ENCODE measurements around the gene TRAPPC1.

Gene TRAPPC1, protein sequence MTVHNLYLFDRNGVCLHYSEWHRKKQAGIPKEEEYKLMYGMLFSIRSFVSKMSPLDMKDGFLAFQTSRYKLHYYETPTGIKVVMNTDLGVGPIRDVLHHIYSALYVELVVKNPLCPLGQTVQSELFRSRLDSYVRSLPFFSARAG

GRCh38 chr17:7931709-7932482, at the start of gene TRAPPC1, which contains the start of gene CNTROB:
Gene TRAPPC1, minus strand, starts transcription at chr17:7931946. Its CDS starts 117 bp downstream, at chr17:7931829.
Gene CNTROB, plus strand, starts transcription at chr17:7932206. Its CDS starts 874 bp downstream, at chr17:7933080.
- no peaks in the 10 kb centered on the region for H3K27me3 ChIP-seq (ENCODE audit: control insufficient read depth, insufficient read depth, low read length)
- no peaks in the 10 kb centered on the region for H3K36me3 ChIP-seq (ENCODE audit: control insufficient read depth, insufficient read depth, low read length)
- peaks cover 19% of the 10 kb centered on the region for H3K4me1 ChIP-seq (ENCODE audit: control insufficient read depth, insufficient read depth, low read length)
- H3K9ac ChIP-seq (ENCODE audit: low read length), result peak within 1 kb of the TSS; percentile 87
- H3K4me3 ChIP-seq (ENCODE audit: low read length), result peak within 1 kb of the TSS; percentile 79
- no peaks in the 10 kb centered on the region for H3K9me3 ChIP-seq (ENCODE audit: control insufficient read depth, low read length)

DNA sequence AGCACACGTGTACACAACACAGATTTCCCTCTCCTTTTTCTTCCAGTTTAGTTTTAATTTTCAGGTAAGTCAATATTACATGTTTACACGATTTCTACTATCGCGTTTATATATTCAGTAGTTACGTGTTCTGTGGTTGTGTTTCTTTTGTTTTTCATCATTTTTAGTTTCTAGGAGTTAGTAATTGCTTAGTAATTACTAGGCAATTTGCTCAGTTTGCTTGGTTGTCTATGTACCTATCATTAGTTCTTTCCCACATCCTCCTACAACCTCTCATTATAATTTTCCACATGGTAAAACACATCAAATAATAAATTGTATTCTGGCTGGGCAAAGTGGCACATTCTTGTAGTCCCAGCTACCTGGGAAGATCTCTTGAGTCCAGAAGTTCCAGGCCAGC, 46.1 kb upstream of the TRAPPC1 start:
- Histone ChIP-seq H3K4me1 (ENCODE audit: control insufficient read depth, insufficient read depth, low read length) (no peaks in the 10 kb centered on the region), H3K36me3 (ENCODE audit: control insufficient read depth, insufficient read depth, low read length) (no peaks in the 10 kb centered on the region), H3K9me3 (ENCODE audit: control insufficient read depth, low read length) (no peaks in the 10 kb centered on the region), H3K27me3 (ENCODE audit: control insufficient read depth, insufficient read depth, low read length) (peaks cover 6% of the 10 kb centered on the region), H3K4me3 (ENCODE audit: low read length) (no peak overlapping the region), H3K9ac (ENCODE audit: low read length) (no peak overlapping the region)

DNA sequence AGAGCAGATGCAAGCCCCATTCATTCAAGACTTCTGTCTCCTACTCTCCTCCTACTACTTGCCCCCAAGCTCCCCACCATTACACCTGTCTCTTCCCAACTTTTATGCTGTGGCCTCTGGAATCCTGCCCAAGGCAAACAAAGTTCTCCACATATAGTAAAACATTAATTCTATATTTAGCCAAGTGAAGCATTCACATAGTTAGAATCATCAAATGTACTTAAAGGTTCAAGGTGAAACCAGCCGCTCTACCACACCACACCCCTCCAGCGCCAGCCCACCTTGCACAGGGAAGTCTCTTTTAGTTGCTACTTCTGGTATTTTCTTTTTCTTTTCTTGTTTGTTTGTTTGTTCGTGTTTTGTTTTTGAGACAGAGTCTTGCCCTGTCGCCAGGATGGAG, 45.3 kb upstream of the TRAPPC1 start:
- Histone ChIP-seq H3K36me3 (ENCODE audit: control insufficient read depth, insufficient read depth, low read length) (no peaks in the 10 kb centered on the region), H3K9me3 (ENCODE audit: control insufficient read depth, low read length) (no peaks in the 10 kb centered on the region), H3K9ac (ENCODE audit: low read length) (no peak overlapping the region), H3K4me1 (ENCODE audit: control insufficient read depth, insufficient read depth, low read length) (no peaks in the 10 kb centered on the region), H3K4me3 (ENCODE audit: low read length) (no peak overlapping the region), H3K27me3 (ENCODE audit: control insufficient read depth, insufficient read depth, low read length) (peaks cover 6% of the 10 kb centered on the region)

GRCh38 chr17:7974638-7975131, 42.9 kb upstream of the TRAPPC1 start:
- Histone ChIP-seq H3K9me3 (ENCODE audit: control insufficient read depth, low read length) (no peaks in the 10 kb centered on the region), H3K36me3 (ENCODE audit: control insufficient read depth, insufficient read depth, low read length) (no peaks in the 10 kb centered on the region), H3K9ac (ENCODE audit: low read length) (no peak overlapping the region), H3K4me3 (ENCODE audit: low read length) (no peak overlapping the region), H3K27me3 (ENCODE audit: control insufficient read depth, insufficient read depth, low read length) (no peaks in the 10 kb centered on the region), H3K4me1 (ENCODE audit: control insufficient read depth, insufficient read depth, low read length) (no peaks in the 10 kb centered on the region)

- no peaks in the 10 kb centered on the region for H3K27me3 ChIP-seq (ENCODE audit: control insufficient read depth, insufficient read depth, low read length)
- no peak overlapping the region for H3K4me3 ChIP-seq (ENCODE audit: low read length)
- H3K36me3 ChIP-seq (ENCODE audit: control insufficient read depth, insufficient read depth, low read length), result no peaks in the 10 kb centered on the region
- no peaks in the 10 kb centered on the region for H3K4me1 ChIP-seq (ENCODE audit: control insufficient read depth, insufficient read depth, low read length)
- H3K9me3 ChIP-seq (ENCODE audit: control insufficient read depth, low read length), result no peaks in the 10 kb centered on the region
- H3K9ac ChIP-seq (ENCODE audit: low read length), result no peak overlapping the region
Observed at GRCh38 chr17:7972131-7972785, 40.5 kb upstream of the TRAPPC1 start.

DNA sequence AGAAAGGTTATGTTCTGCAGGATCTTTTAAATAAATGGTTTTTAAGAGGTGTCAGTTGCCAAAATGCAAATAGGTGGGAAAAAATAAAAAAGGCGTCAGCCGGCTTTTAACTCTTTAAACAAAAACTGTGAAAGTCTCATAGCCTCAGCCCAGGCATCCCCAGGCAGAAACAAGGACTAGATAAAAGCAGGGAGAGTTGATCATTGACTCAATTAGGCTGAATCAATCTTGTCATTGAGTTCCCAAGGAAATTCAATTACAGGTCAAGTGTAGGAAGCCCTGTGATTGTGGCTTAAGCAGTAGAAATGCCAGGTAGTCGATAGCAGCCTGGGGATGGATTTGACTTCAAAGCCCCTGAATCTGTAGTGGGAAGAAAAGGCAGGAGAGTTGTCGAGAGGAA, 39.9 kb upstream of the TRAPPC1 start:
- no peaks in the 10 kb centered on the region for H3K9me3 ChIP-seq (ENCODE audit: control insufficient read depth, low read length)
- no peaks in the 10 kb centered on the region for H3K27me3 ChIP-seq (ENCODE audit: control insufficient read depth, insufficient read depth, low read length)
- no peaks in the 10 kb centered on the region for H3K4me1 ChIP-seq (ENCODE audit: control insufficient read depth, insufficient read depth, low read length)
- no peak overlapping the region for H3K9ac ChIP-seq (ENCODE audit: low read length)
- H3K36me3 ChIP-seq (ENCODE audit: control insufficient read depth, insufficient read depth, low read length), result no peaks in the 10 kb centered on the region
- H3K4me3 ChIP-seq (ENCODE audit: low read length), result no peak overlapping the region

- Histone ChIP-seq H3K27me3 (ENCODE audit: control insufficient read depth, insufficient read depth, low read length) (no peaks in the 10 kb centered on the region), H3K9ac (ENCODE audit: low read length) (no peak overlapping the region), H3K4me1 (ENCODE audit: control insufficient read depth, insufficient read depth, low read length) (no peaks in the 10 kb centered on the region), H3K4me3 (ENCODE audit: low read length) (no peak overlapping the region), H3K9me3 (ENCODE audit: control insufficient read depth, low read length) (no peaks in the 10 kb centered on the region), H3K36me3 (ENCODE audit: control insufficient read depth, insufficient read depth, low read length) (no peaks in the 10 kb centered on the region)
Observed at GRCh38 chr17:7969433-7969832, 37.7 kb upstream of the TRAPPC1 start.

- Histone ChIP-seq H3K9me3 (ENCODE audit: control insufficient read depth, low read length) (no peaks in the 10 kb centered on the region), H3K36me3 (ENCODE audit: control insufficient read depth, insufficient read depth, low read length) (no peaks in the 10 kb centered on the region), H3K4me3 (ENCODE audit: low read length) (no peak overlapping the region), H3K27me3 (ENCODE audit: control insufficient read depth, insufficient read depth, low read length) (no peaks in the 10 kb centered on the region), H3K4me1 (ENCODE audit: control insufficient read depth, insufficient read depth, low read length) (no peaks in the 10 kb centered on the region), H3K9ac (ENCODE audit: low read length) (no peak overlapping the region)
Observed at GRCh38 chr17:7967751-7968150, 36.0 kb upstream of the TRAPPC1 start.

DNA sequence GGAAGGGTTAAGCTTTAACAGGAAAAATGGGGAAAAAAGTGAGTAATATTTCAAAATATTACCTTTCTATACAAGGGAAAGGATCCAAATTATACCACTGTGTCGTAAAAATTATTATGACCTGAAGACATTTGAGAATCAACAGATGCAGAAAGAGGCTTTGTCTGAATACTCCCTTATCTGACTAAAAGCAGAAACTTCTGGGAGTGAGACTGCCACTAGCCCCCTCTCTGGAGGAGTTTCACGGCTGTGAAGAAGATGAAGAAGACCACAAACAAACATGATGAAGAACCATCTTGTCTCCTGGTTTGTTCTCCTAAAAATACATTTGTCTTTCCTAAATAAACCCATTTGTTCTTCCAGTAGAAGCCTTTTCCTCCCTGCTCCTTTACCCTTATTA, 29.7 kb upstream of the TRAPPC1 start:
- Histone ChIP-seq H3K9me3 (ENCODE audit: control insufficient read depth, low read length) (no peaks in the 10 kb centered on the region), H3K9ac (ENCODE audit: low read length) (no peak overlapping the region), H3K27me3 (ENCODE audit: control insufficient read depth, insufficient read depth, low read length) (peaks cover 3% of the 10 kb centered on the region), H3K36me3 (ENCODE audit: control insufficient read depth, insufficient read depth, low read length) (no peaks in the 10 kb centered on the region), H3K4me3 (ENCODE audit: low read length) (no peak overlapping the region), H3K4me1 (ENCODE audit: control insufficient read depth, insufficient read depth, low read length) (no peaks in the 10 kb centered on the region)

DNA sequence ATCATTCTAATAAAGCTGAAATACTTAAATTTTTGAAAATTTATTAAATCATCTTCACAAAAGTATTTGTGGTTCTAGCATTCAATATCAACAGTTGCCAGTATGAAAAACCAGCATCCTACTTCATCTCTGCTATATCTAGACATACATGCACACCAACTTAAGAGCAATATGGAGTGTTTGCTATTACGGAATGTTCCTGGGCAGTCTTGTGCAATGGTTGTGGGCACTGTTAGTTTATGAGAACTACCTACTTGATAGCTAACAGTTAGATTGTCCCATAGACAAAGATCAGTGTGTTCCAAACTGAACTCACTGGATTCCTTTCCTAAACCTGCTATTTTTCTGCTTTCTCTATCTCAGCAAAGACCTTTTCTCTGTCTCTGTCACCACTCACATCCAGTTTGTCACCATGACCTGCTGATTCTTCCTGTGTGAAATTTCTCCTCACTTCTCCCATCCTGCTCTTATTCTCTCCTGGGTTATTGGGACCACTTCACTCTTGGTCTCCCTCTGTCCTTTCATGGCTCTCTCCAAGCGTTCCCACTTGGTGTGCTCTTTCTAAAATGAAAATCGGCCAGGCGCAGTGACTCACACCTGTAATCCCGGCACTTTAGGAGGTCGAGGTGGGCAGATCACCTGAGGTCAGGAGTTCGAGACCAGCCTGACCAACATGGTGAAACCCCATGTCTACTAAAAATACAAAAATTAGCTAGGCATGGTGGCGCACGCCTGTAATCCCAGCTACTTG, 27.9 kb upstream of the TRAPPC1 start:
- Histone ChIP-seq H3K9ac (ENCODE audit: low read length) (no peak overlapping the region), H3K4me1 (ENCODE audit: control insufficient read depth, insufficient read depth, low read length) (no peaks in the 10 kb centered on the region), H3K9me3 (ENCODE audit: control insufficient read depth, low read length) (no peaks in the 10 kb centered on the region), H3K27me3 (ENCODE audit: control insufficient read depth, insufficient read depth, low read length) (peaks cover 3% of the 10 kb centered on the region), H3K36me3 (ENCODE audit: control insufficient read depth, insufficient read depth, low read length) (no peaks in the 10 kb centered on the region), H3K4me3 (ENCODE audit: low read length) (no peak overlapping the region)

DNA sequence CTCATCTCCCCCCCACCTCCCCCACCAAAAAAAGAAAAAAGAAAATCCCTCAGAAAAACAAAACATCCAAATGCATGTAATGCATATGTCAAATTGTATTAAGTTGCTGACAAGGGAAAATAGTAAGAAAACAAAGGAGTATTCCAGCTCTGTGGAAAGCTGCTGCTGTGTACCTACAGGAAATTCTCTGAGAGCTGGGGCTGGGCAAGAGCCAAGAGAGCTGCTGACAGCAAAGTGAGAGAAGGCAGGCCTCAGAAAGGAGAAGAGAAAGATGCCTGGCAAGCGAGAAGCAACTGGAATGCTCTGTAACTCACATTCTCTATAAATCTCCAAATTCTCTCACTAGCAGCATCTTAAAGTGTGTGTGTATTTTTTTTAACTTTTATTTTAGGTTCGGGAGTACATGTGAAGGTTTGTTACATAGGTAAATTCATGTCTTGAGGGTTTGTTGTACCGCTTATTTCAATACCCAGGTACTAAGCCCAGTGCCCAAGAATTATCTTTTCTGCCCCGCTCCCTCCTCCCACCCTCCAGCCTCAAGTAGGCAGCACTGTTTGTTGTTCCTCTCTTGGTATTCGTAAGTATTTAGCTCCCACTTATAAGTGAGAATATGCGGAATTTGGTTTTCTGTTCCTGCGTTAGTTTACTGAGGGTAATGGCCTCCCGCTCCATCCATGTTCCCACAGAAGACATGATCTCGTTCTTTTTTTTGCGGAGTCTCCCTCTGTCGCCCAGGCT, 24.7 kb upstream of the TRAPPC1 start:
- Histone ChIP-seq H3K4me1 (ENCODE audit: control insufficient read depth, insufficient read depth, low read length) (no peaks in the 10 kb centered on the region), H3K4me3 (ENCODE audit: low read length) (no peak overlapping the region), H3K36me3 (ENCODE audit: control insufficient read depth, insufficient read depth, low read length) (no peaks in the 10 kb centered on the region), H3K27me3 (ENCODE audit: control insufficient read depth, insufficient read depth, low read length) (no peaks in the 10 kb centered on the region), H3K9ac (ENCODE audit: low read length) (no peak overlapping the region), H3K9me3 (ENCODE audit: control insufficient read depth, low read length) (no peaks in the 10 kb centered on the region)
